Measurements from ENCODE around the gene RHBDD1.

RHBDD1 gene

GRCh38 chr2:227013330-227013729 is 177.5 kb downstream of the RHBDD1 start:
- Histone ChIP-seq H3K27ac (ENCODE audit: low read depth in 2 of 2, low read length in 2 of 2) (no peak overlapping the region), H3K4me3 (ENCODE audit: low read length in 2 of 2) (no peak overlapping the region), H3K9ac (ENCODE audit: low read depth in 1 of 2, low read length in 2 of 2) (no peak overlapping the region), H3K4me1 (ENCODE audit: control insufficient read depth in 2 of 2, insufficient read depth in 2 of 2, low read length in 2 of 2) (no peaks in the 10 kb centered on the region), H3K27me3 (ENCODE audit: control insufficient read depth in 2 of 2, insufficient read depth in 2 of 2, low read length in 2 of 2) (no peaks in the 10 kb centered on the region), H3K9me3 (ENCODE audit: control insufficient read depth in 2 of 2, low read length in 2 of 2) (no peaks in the 10 kb centered on the region), H3K36me3 (ENCODE audit: control insufficient read depth in 2 of 2, insufficient read depth in 2 of 2, low read length in 2 of 2) (no peaks in the 10 kb centered on the region)

- H3K27ac ChIP-seq (ENCODE audit: low read depth in 2 of 2, low read length in 2 of 2): no peak overlapping the region
- no peaks in the 10 kb centered on the region for H3K9me3 ChIP-seq (ENCODE audit: control insufficient read depth in 2 of 2, low read length in 2 of 2)
- no peak overlapping the region for H3K4me3 ChIP-seq (ENCODE audit: low read length in 2 of 2)
- H3K27me3 ChIP-seq (ENCODE audit: control insufficient read depth in 2 of 2, insufficient read depth in 2 of 2, low read length in 2 of 2): no peaks in the 10 kb centered on the region
- no peaks in the 10 kb centered on the region for H3K36me3 ChIP-seq (ENCODE audit: control insufficient read depth in 2 of 2, insufficient read depth in 2 of 2, low read length in 2 of 2)
- H3K4me1 ChIP-seq (ENCODE audit: control insufficient read depth in 2 of 2, insufficient read depth in 2 of 2, low read length in 2 of 2): no peaks in the 10 kb centered on the region
- no peak overlapping the region for H3K9ac ChIP-seq (ENCODE audit: low read depth in 1 of 2, low read length in 2 of 2)
Measured at GRCh38 chr2:227013881-227014280, 178.0 kb downstream of the RHBDD1 start.

- no peak overlapping the region for H3K4me3 ChIP-seq (ENCODE audit: low read length in 2 of 2)
- no peaks in the 10 kb centered on the region for H3K27me3 ChIP-seq (ENCODE audit: control insufficient read depth in 2 of 2, insufficient read depth in 2 of 2, low read length in 2 of 2)
- H3K36me3 ChIP-seq (ENCODE audit: control insufficient read depth in 2 of 2, insufficient read depth in 2 of 2, low read length in 2 of 2): no peaks in the 10 kb centered on the region
- H3K4me1 ChIP-seq (ENCODE audit: control insufficient read depth in 2 of 2, insufficient read depth in 2 of 2, low read length in 2 of 2): no peaks in the 10 kb centered on the region
- H3K9ac ChIP-seq (ENCODE audit: low read depth in 1 of 2, low read length in 2 of 2): no peak overlapping the region
- H3K9me3 ChIP-seq (ENCODE audit: control insufficient read depth in 2 of 2, low read length in 2 of 2): no peaks in the 10 kb centered on the region
- H3K27ac ChIP-seq (ENCODE audit: low read depth in 2 of 2, low read length in 2 of 2): no peak overlapping the region
Measured at GRCh38 chr2:227016894-227017293, 181.0 kb downstream of the RHBDD1 start.

- H3K27me3 ChIP-seq (ENCODE audit: control insufficient read depth in 2 of 2, insufficient read depth in 2 of 2, low read length in 2 of 2): no peaks in the 10 kb centered on the region
Measured at GRCh38 chr2:227020416-227020815, 184.6 kb downstream of the RHBDD1 start.

GRCh38 chr2:227022608-227023007 is 186.8 kb downstream of the RHBDD1 start:
- Histone ChIP-seq H3K4me1 (ENCODE audit: control insufficient read depth in 2 of 2, insufficient read depth in 2 of 2, low read length in 2 of 2) (no peaks in the 10 kb centered on the region), H3K27me3 (ENCODE audit: control insufficient read depth in 2 of 2, insufficient read depth in 2 of 2, low read length in 2 of 2) (no peaks in the 10 kb centered on the region), H3K4me3 (ENCODE audit: low read length in 2 of 2) (no peak overlapping the region), H3K9me3 (ENCODE audit: control insufficient read depth in 2 of 2, low read length in 2 of 2) (no peaks in the 10 kb centered on the region), H3K27ac (ENCODE audit: low read depth in 2 of 2, low read length in 2 of 2) (no peak overlapping the region), H3K9ac (ENCODE audit: low read depth in 1 of 2, low read length in 2 of 2) (no peak overlapping the region), H3K36me3 (ENCODE audit: control insufficient read depth in 2 of 2, insufficient read depth in 2 of 2, low read length in 2 of 2) (no peaks in the 10 kb centered on the region)

More at GRCh38 chr2:227020416-227020815, 184.6 kb downstream of the RHBDD1 start:
- Histone ChIP-seq H3K9ac (ENCODE audit: low read depth in 1 of 2, low read length in 2 of 2) (no peak overlapping the region), H3K36me3 (ENCODE audit: control insufficient read depth in 2 of 2, insufficient read depth in 2 of 2, low read length in 2 of 2) (no peaks in the 10 kb centered on the region), H3K27ac (ENCODE audit: low read depth in 2 of 2, low read length in 2 of 2) (no peak overlapping the region), H3K9me3 (ENCODE audit: control insufficient read depth in 2 of 2, low read length in 2 of 2) (no peaks in the 10 kb centered on the region), H3K4me1 (ENCODE audit: control insufficient read depth in 2 of 2, insufficient read depth in 2 of 2, low read length in 2 of 2) (no peaks in the 10 kb centered on the region), H3K4me3 (ENCODE audit: low read length in 2 of 2) (no peak overlapping the region)

GRCh38 chr2:227025510-227025909 is 189.7 kb downstream of the RHBDD1 start:
- Histone ChIP-seq H3K9ac (ENCODE audit: low read depth in 1 of 2, low read length in 2 of 2) (no peak overlapping the region), H3K36me3 (ENCODE audit: control insufficient read depth in 2 of 2, insufficient read depth in 2 of 2, low read length in 2 of 2) (no peaks in the 10 kb centered on the region), H3K9me3 (ENCODE audit: control insufficient read depth in 2 of 2, low read length in 2 of 2) (no peaks in the 10 kb centered on the region), H3K4me1 (ENCODE audit: control insufficient read depth in 2 of 2, insufficient read depth in 2 of 2, low read length in 2 of 2) (no peaks in the 10 kb centered on the region), H3K27me3 (ENCODE audit: control insufficient read depth in 2 of 2, insufficient read depth in 2 of 2, low read length in 2 of 2) (no peaks in the 10 kb centered on the region), H3K27ac (ENCODE audit: low read depth in 2 of 2, low read length in 2 of 2) (no peak overlapping the region), H3K4me3 (ENCODE audit: low read length in 2 of 2) (no peak overlapping the region)

GRCh38 chr2:227029426-227030105 is 193.7 kb downstream of the RHBDD1 start:
- Histone ChIP-seq H3K27me3 (ENCODE audit: control insufficient read depth in 2 of 2, insufficient read depth in 2 of 2, low read length in 2 of 2) (no peaks in the 10 kb centered on the region), H3K9me3 (ENCODE audit: control insufficient read depth in 2 of 2, low read length in 2 of 2) (no peaks in the 10 kb centered on the region), H3K27ac (ENCODE audit: low read depth in 2 of 2, low read length in 2 of 2) (no peak overlapping the region), H3K9ac (ENCODE audit: low read depth in 1 of 2, low read length in 2 of 2) (no peak overlapping the region), H3K36me3 (ENCODE audit: control insufficient read depth in 2 of 2, insufficient read depth in 2 of 2, low read length in 2 of 2) (no peaks in the 10 kb centered on the region), H3K4me1 (ENCODE audit: control insufficient read depth in 2 of 2, insufficient read depth in 2 of 2, low read length in 2 of 2) (peaks cover 0 to 7% of the 10 kb centered on the region in 2 donors), H3K4me3 (ENCODE audit: low read length in 2 of 2) (no peak overlapping the region)

- H3K36me3 ChIP-seq (ENCODE audit: control insufficient read depth in 2 of 2, insufficient read depth in 2 of 2, low read length in 2 of 2): no peaks in the 10 kb centered on the region
- H3K9ac ChIP-seq (ENCODE audit: low read depth in 1 of 2, low read length in 2 of 2): no peak overlapping the region
- H3K4me1 ChIP-seq (ENCODE audit: control insufficient read depth in 2 of 2, insufficient read depth in 2 of 2, low read length in 2 of 2): peaks cover 0 to 7% of the 10 kb centered on the region in 2 donors
- no peaks in the 10 kb centered on the region for H3K27me3 ChIP-seq (ENCODE audit: control insufficient read depth in 2 of 2, insufficient read depth in 2 of 2, low read length in 2 of 2)
- H3K9me3 ChIP-seq (ENCODE audit: control insufficient read depth in 2 of 2, low read length in 2 of 2): no peaks in the 10 kb centered on the region
- H3K4me3 ChIP-seq (ENCODE audit: low read length in 2 of 2): no peak overlapping the region
- no peak overlapping the region for H3K27ac ChIP-seq (ENCODE audit: low read depth in 2 of 2, low read length in 2 of 2)
Measured at GRCh38 chr2:227030789-227031188, 194.9 kb downstream of the RHBDD1 start.

GRCh38 chr2:227031379-227031778 is 195.5 kb downstream of the RHBDD1 start:
- Histone ChIP-seq H3K4me1 (ENCODE audit: control insufficient read depth in 2 of 2, insufficient read depth in 2 of 2, low read length in 2 of 2) (peaks cover 0 to 7% of the 10 kb centered on the region in 2 donors), H3K9ac (ENCODE audit: low read depth in 1 of 2, low read length in 2 of 2) (no peak overlapping the region), H3K27ac (ENCODE audit: low read depth in 2 of 2, low read length in 2 of 2) (no peak overlapping the region), H3K36me3 (ENCODE audit: control insufficient read depth in 2 of 2, insufficient read depth in 2 of 2, low read length in 2 of 2) (no peaks in the 10 kb centered on the region), H3K4me3 (ENCODE audit: low read length in 2 of 2) (no peak overlapping the region), H3K27me3 (ENCODE audit: control insufficient read depth in 2 of 2, insufficient read depth in 2 of 2, low read length in 2 of 2) (no peaks in the 10 kb centered on the region), H3K9me3 (ENCODE audit: control insufficient read depth in 2 of 2, low read length in 2 of 2) (no peaks in the 10 kb centered on the region)

- no peak overlapping the region for H3K27ac ChIP-seq (ENCODE audit: low read depth in 2 of 2, low read length in 2 of 2)
- no peak overlapping the region for H3K9ac ChIP-seq (ENCODE audit: low read depth in 1 of 2, low read length in 2 of 2)
- H3K36me3 ChIP-seq (ENCODE audit: control insufficient read depth in 2 of 2, insufficient read depth in 2 of 2, low read length in 2 of 2): no peaks in the 10 kb centered on the region
- no peaks in the 10 kb centered on the region for H3K9me3 ChIP-seq (ENCODE audit: control insufficient read depth in 2 of 2, low read length in 2 of 2)
- no peak overlapping the region for H3K4me3 ChIP-seq (ENCODE audit: low read length in 2 of 2)
- peaks cover 0 to 7% of the 10 kb centered on the region in 2 donors for H3K4me1 ChIP-seq (ENCODE audit: control insufficient read depth in 2 of 2, insufficient read depth in 2 of 2, low read length in 2 of 2)
- no peaks in the 10 kb centered on the region for H3K27me3 ChIP-seq (ENCODE audit: control insufficient read depth in 2 of 2, insufficient read depth in 2 of 2, low read length in 2 of 2)
Measured at GRCh38 chr2:227033471-227034148, 197.8 kb downstream of the RHBDD1 start.
